DMS153 treated with DMSO at 0.1 percent for 48 hours (cell line): ENCODE data around the gene EPC2.

Source experiments
- DNase-seq: peaks from one replicate; lab custom pipeline; 2025; ENCODE audit not compliant: unreplicated experiment; lab: John Stamatoyannopoulos, UW

EPC2 gene, protein sequence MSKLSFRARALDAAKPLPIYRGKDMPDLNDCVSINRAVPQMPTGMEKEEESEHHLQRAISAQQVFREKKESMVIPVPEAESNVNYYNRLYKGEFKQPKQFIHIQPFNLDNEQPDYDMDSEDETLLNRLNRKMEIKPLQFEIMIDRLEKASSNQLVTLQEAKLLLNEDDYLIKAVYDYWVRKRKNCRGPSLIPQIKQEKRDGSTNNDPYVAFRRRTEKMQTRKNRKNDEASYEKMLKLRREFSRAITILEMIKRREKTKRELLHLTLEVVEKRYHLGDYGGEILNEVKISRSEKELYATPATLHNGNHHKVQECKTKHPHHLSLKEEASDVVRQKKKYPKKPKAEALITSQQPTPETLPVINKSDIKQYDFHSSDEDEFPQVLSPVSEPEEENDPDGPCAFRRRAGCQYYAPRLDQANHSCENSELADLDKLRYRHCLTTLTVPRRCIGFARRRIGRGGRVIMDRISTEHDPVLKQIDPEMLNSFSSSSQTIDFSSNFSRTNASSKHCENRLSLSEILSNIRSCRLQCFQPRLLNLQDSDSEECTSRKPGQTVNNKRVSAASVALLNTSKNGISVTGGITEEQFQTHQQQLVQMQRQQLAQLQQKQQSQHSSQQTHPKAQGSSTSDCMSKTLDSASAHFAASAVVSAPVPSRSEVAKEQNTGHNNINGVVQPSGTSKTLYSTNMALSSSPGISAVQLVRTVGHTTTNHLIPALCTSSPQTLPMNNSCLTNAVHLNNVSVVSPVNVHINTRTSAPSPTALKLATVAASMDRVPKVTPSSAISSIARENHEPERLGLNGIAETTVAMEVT

DNA sequence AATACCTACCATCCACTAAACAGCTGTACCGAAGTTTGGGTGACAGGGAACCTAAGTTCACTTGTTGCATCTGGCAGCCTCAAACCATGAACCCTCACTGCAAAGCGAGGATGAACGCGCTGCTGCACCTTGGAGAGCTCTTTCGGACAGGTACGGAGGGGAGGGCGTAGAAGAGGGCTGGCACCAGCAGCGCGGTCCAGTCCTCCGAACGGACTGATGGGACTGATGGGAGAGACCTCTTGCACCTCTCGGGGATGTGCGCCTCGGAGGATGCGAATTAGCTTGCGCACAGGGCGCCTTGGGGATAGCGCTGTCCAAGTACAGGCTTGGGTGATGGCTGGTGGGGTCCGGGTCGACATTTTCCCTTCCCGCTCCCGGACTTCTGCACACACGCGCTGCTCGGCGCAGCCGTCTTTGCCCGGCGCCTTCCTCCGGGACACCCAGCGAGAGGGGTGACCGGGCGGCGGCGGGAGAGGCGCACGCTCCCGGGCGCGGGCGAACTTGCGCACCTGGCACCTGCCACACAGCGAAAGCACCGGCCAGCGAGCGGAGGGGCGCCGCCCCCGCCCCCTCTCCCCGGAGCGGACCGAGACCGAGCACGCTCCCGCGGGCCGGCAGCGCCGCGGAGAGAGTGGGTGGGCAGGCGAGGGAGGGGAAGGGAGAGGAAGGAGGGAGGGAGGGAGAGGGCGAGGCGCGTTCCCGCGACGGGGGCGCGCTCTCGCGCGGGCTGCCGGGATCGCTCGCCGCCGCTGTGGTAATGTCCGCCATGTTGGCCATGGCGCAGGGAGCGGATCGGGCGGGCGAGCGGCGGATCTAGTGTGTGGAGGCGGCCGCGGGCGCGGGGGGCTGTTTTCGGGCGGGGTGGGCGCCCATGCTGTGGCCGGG lies at the start of gene EPC2:
Gene EPC2 (plus strand): TSS at position 754 of the 885 bp plus-strand sequence. CDS start 267 bp downstream, outside the sequence.
- DNase-seq, result peak; percentile 64

DNA sequence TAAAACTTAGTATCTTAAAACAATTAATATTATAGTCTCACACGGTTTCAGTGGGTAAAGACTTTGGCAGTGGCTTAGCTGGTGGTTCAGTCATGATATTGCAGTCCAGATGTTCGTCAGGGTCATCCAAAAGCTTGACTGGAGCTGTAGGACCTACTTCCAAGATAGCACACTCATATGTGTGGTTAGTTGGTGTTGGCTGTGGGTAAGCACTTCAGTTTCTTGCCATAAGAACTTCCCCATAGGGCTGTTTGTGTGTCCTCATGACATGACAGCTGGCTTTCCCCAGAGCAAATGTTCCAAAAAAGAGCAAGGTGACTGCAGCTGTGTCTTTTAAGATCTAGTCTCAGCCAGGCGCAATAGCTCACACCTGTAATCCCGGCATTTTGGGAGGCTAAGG lies 48.5 kb upstream of the EPC2 start:
- no peak for DNase-seq

DNA sequence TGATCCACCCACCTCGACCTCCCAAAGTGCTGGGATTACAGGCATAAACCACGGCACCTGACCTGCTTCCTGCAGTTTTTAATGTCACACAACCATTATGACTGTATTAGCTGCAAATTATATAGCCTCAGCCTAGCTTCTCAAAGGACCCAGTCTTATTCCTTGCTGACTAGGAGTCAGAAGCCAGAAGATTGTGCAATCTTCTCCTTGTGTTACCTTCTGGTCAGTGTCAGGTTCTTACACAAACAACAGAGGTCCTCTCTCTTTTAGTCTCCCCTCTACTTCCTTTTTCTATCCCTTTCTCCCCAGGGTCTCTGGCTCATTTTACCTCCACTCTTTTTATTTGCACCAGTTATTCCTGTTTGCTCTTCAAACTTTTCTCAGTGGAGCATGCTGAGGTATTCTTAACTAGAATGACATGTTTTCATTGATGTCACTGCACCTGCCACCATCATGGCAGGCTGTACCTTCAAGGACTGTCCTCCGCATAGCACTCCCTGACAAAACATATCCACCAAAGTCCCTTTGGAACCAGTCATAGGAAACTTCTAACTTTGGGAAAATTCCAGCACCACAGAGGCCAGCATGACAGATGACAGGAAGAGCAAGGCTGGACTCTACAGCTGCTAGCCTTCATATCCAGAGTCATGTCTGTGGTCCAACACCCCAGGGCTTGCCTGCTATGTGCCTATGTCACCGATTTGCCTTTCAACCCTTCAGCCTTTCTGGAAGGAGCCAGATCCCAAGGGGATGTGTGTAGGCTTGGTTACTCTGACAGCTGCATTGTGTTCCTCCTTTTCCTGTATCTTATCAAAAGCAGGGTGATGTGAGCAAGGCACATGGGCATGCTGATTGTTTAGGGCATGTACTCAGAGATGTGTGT lies 45.2 kb upstream of the EPC2 start:
- DNase-seq, result no peak

DNA sequence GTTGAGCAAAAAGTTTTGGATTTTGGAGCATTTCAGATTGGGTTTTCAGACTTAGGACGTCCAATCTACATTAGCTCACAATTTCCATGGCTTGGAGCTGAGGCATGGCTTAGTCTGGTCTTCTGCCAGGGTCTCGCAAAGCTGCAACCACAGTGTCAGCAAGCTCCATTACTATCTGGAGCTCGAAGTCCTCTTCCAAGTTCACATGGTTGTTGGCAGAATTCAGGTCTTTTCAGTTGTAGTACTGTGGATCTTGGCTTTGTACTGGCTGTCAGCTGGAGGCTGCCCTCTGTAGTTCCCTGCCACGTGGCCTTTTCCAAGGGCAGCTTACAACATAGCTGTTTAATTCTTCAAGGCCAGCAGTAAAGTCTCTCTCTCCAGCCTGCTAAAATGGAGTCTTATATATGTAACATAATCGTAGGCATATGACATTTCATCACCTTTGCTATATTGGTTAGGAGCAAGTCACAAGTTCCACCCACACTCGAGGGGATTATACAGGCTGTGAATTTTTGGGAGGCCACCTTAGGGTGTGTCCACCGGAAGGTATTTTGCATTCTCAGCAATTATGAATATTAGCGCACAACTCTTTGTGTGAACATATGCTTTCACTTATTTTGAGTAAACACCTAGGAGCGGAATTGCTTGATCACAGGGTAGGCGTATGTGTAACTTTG lies 41.5 kb upstream of the EPC2 start:
- DNase-seq, result no peak

DNA sequence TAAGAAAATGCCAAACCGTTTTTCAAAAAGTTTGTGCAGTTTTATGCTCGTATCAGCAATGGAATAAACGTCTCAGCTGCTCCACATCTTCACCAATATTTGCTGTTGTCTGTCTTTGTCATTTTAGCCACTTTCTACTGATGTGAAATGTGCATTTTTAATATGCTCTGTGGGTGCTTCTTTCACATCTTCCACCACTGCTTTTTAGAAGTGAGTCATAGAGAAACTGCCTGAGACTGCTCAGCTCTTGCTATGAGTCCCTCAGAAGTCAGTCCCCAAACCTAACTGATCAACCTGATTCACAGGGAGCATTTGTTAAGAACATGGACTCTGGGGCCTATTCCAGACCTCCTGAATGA lies 41.0 kb upstream of the EPC2 start:
- no peak for DNase-seq

DNA sequence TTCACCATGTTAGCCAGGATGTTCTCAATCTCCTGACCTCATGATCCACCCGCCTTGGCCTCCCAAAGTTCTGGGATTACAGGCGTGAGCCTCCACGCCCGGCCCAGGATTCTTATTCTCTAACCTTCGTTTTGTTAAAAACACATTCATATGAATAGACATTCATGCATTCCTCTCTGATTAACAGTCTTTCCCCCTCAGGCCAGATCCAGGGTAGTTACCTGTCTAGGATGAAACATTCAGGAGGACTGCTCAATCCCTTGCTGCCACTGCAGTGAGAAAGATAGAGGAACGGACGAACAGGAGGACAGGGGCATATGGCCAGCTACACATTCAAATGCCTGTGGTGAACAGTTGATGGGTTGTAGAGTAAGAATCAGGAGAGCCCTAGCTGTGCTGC lies 39.6 kb upstream of the EPC2 start:
- no peak for DNase-seq

DNA sequence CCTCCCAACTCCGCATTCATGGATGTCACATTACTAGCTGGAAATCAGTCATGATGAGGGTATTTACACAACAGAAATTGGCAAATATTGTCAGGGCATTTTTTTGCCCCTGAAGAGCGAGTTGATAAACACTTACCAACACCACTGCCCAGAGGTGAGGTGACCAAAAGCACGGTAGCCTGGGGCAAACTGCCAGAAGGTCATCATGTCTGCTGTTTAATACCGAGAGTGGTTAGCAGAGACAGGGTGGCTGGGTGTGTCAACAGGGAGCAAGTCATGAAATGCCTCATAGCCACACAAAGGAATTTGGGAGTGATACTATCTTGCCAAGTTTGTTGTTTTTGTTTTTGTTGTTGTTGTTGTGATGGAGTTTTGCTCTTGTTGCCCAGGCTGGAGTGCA lies 37.0 kb upstream of the EPC2 start:
- no peak for DNase-seq

DNA sequence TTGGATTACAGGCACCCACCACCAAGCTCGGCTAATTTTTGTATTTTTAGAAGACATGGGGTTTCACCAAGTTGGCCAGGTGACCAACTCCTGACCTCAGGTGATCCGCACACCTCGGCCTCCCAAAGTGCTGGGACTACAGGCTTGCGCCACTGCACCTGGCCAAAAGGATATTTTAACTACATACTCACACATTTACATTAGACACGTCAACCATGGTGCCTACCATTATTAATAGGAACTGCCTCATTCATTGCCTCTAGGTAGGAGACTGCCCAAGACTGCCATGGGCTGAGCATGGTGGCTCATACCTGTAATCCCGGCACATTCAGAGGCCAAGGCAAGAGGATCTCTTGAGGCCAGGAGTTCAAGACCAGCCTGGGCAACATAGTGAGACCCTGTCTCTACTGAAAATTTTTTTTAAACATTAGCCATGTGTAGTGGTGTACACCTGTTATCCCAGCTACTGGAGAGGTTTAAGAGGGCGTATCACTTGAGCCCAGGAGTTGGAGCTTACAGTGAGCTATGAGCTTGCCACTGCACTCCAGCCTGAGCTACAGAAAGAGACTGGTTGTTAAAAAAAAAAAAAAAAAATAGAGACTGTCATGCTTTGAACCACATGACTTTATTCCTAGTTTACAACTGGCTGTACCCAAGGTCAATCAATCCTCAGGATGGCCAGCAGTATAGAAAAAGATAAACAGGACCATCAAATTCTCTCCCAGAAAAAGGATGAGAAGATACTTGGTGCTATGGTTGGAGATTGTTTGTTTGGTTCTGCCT lies 31.1 kb upstream of the EPC2 start:
- no peak for DNase-seq

DNA sequence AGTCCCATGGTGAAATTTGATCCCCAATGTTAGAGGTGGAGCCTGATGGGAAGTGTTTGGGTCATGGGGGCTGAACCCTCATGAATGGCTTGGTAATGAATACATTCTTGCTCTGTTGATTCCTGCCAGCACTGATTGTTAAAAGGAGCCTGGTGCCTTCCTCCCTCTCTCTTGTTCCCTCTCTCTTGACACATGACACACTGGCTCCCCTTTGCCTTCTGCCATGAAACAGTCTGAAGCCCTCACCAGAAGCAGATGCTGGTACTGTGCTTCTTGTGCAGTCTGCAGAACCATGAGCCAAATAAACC lies 30.6 kb upstream of the EPC2 start:
- DNase-seq, result peak; percentile 63

DNA sequence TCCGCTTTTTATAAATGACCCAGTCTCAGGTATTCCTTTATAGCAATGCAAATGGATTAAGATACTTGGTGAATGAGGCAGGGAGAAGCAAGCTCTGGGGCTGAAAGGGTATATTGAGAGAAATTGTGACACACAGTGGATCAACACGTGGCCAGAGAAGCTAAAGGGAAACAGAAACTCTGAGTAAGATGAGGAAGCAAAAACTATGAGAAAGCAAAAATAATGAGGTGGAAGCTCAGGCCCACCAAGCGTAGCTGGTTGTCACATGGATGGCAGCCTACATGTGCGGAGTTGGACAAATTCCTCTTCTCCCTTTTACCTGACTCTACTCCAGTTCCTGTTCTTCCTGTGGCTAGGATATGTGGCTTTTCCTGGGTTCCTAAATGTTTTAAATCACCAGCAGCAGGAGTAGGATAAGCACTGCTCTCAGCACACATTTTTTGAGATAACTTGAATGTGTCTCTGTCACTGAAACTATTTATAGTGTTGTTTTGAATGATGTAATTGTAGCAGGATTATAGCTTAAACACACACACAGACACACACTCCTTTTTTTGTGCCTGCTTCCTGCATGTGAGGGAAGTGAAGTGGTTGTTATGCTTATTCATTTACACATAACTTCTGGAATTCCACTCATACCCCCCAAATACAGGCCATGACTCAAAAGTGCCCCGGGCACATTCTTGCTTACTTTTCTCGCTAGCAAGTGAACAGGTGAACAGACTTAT lies 30.1 kb upstream of the EPC2 start:
- DNase-seq, result no peak

DNA sequence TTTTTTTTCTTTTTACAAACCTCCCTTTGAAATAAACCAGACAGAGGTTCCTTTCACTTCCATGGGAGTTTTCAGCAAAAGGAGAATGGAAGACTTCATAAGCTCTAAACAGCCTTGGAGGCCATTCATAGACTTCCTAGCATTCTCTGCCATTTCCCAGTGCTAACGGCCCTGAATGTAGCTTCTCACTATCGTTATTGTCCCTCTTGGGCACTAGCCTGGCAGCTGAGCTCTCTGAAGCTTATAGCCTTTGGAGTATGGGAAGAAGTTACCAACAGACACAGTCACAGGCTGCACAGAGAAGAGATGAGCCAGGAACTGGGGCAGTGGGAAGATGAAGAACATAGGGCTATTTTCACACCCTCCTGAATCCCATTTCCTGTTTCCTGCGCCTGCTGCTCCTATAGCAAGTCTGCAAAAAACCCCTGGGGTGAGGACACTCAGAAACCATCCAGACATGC lies 29.1 kb upstream of the EPC2 start:
- DNase-seq, result no peak

DNA sequence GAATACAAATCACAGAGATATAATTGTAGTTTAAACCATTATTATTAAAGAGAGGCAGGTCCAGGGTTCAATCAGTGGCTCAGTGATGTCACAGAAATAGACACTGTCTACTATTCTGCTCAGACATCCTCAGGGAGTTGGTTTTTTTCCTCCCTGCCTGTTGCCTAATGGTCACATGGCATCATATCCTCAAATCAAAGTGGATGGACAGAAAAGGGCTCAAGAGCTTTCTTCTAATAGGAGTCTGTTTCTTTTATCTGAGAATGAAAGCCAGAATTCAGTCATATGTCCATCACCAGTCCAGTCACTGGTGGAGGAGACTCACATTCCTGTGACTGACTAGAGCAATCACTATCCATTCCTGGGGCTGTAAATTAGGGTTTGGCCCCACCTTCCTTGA lies 27.9 kb upstream of the EPC2 start:
- DNase-seq, result no peak

DNA sequence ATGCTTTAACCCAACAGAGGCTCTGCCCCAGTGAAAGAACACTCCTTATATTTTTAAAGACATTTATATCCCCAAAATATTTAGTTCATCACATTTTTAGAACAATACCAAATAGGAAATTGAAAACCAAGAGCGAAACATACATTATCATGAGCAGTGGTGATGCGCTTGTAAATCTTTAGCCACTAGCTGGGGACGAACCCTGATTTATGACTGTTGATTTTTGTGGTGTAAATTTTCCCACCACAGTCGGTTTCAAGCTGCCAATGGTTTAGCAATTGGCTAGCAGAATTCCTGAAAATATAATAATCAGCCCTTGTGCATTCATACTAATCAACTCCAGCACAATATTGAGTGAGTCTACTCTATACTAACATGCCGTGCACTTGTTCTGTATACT lies 27.3 kb upstream of the EPC2 start:
- no peak for DNase-seq

DNA sequence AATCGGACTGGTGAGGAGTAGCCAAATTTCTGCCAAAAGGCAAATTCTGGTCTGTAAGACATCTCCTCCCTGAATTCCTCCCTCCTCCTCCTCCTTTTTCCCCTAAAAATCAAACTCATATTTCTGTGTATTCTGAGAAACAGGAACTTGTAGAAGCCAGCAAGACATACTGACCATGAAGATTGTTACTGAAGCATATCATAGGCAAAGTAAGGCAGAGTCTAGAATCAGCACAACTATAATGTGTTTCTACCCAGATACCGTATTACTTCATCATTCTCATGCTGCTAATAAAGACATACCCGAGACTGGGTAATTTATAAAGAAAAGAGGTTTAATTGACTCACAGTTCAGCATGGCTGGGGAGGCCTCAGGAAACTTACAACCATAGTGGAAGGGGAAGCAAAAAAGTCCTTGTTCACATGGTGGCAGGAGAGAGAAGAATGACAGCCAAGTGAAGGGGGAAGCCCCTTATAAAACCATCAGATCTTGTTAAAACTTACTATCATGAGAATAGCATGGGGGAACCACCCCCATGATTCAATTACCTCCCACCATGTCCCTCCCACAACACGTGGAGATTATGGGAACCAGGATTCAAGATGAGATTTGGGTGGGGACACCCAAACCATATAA lies 24.9 kb upstream of the EPC2 start:
- no peak for DNase-seq

DNA sequence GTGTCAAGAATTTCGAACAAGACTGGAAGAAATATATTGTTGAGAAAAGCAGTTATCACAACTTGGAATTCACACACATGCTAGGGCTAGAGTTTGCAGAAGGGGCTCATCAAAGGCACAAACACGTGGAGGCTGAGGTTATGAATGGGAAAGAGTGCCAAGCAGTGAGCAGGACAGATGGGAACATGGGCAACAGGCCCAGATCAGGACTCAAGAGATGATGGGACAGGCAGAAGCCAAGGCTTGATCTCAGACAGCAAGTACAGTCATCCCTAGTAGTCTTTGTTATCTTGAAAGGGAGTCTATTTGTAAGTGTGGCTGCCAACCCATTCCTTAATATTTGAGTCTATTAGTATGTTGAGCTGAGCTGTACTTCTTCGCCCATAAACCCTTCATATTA lies 22.2 kb upstream of the EPC2 start:
- no peak for DNase-seq

DNA sequence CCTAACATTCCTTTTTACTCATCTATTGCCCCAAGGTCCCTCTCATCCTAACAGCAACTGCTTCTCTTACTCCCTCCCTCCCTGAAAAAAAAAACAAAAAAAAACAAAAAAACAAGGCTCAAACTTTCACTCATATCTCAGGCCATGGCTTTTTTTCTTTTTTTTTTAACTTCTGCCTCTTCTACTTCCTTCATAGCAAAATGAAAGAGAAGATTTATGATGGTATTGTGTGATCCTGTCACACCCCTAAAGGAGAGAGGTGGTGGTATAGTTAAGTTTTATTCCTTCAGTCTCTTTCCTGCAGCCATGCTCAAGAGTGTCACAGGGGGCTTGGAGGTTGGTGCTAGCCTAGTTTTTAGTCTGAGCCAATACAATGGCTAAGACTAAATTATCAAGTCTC lies 21.5 kb upstream of the EPC2 start:
- DNase-seq, result no peak

DNA sequence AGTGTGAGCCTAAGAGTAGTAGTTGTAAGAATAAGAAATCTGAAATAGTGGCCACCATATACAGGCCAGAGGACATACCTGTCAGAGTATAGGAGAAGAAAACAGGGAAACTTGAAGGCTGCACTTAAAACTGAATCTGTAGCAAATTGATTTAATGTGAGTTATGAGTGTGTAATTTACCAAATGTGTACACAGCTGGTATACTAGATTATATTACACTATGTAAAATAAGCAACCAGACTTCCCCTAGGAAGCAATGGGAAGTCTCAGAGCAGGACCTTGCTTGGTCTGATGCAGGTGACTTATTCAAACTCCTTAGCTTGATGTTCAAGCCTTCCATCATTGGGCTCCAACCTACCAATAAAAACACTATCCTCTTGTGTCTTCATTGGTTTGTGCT lies 17.3 kb upstream of the EPC2 start:
- DNase-seq, result no peak

DNA sequence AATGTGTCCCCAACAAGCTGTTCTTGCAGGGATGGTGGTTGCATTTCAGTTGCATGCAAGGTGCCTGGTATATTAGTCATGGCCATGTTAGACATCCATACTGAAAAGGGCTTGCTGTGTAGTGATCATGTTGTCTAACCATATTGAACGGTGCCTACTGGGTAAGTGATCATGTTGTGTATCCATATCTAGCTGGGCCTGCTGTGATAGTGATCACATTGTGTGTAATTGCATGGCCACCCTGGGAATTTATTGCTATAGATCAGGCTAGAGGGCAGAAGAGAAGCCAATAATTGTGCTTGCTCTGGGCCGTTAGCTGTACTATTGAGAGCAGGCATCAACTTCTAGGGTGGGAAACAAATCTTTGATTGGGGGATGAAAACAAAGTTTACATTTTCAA lies 9.8 kb upstream of the EPC2 start:
- no peak for DNase-seq
